H9 (cell line): Measurements from ENCODE around the gene MITF. TPM values are rescaled to one million over a fixed set of nuclear protein-coding genes. Genes with fewer than 3 reads are reported as not detected.

ENCODE experiments used
- DNase-seq: peaks from one replicate; pipeline ENCODE4 v3.0.0-alpha.2; 2017
- H2AFZ ChIP-seq: one replicate; pipeline ENCODE4 v1.6.1; 2013; ENCODE audit warnings: mild to moderate bottlenecking, low read length, control low read depth, moderate library complexity
- H2AK5ac ChIP-seq: 2 replicates; pipeline ENCODE4 v1.6.1; 2013; ENCODE audit warnings: low read length, control low read depth, mixed read lengths; ENCODE audit not compliant: insufficient read length
- H2BK120ac ChIP-seq: one replicate; pipeline ENCODE4 v1.6.1; 2013; ENCODE audit warnings: low read depth, mild to moderate bottlenecking, low read length, control low read depth, inconsistent platforms; ENCODE audit not compliant: poor library complexity, severe bottlenecking
- H2BK12ac ChIP-seq: 2 replicates; pipeline ENCODE4 v1.6.1; 2013; ENCODE audit warnings: low read length, control low read depth, mixed read lengths, low read depth; ENCODE audit not compliant: insufficient read length
- H2BK15ac ChIP-seq: 2 replicates; pipeline ENCODE4 v1.6.1; 2013; ENCODE audit warnings: low read depth, low read length, control low read depth
- H2BK20ac ChIP-seq: one replicate; pipeline ENCODE4 v1.6.1; 2013; ENCODE audit warnings: low read depth, mild to moderate bottlenecking, low read length, control low read depth, inconsistent platforms; ENCODE audit not compliant: poor library complexity, severe bottlenecking
- H2BK5ac ChIP-seq: 2 replicates; pipeline ENCODE4 v1.6.1; 2013; ENCODE audit warnings: low read length, control low read depth, mixed read lengths; ENCODE audit not compliant: insufficient read length
- H3K14ac ChIP-seq: 2 replicates; pipeline ENCODE4 v1.6.1; 2013; ENCODE audit warnings: low read length, control low read depth; ENCODE audit not compliant: insufficient read depth
- H3K18ac ChIP-seq: 2 replicates; pipeline ENCODE4 v1.6.1; 2013; ENCODE audit warnings: low read depth, mild to moderate bottlenecking, mixed read lengths, low read length, control low read depth; ENCODE audit not compliant: insufficient read length
- H3K23ac ChIP-seq: 2 replicates; pipeline ENCODE4 v1.6.1; 2013; ENCODE audit warnings: low read length, control low read depth, mixed read lengths, low read depth; ENCODE audit not compliant: insufficient read length
- H3K23me2 ChIP-seq: 2 replicates; pipeline ENCODE4 v1.6.1; 2013; ENCODE audit warnings: low read depth, mild to moderate bottlenecking, mixed read lengths, low read length, control low read depth; ENCODE audit not compliant: insufficient read length, poor library complexity, severe bottlenecking
- H3K27ac ChIP-seq: 2 replicates; pipeline ENCODE4 v1.5.1; 2013; ENCODE audit warnings: low read length, control low read depth, mixed read lengths, low read depth; ENCODE audit not compliant: insufficient read length
- H3K27me3 ChIP-seq: 2 replicates; pipeline ENCODE4 v1.6.1; 2013; ENCODE audit warnings: low read length, control low read depth, inconsistent platforms; ENCODE audit not compliant: insufficient read depth
- H3K4ac ChIP-seq: 2 replicates; pipeline ENCODE4 v1.6.1; 2013; ENCODE audit warnings: low read depth, mild to moderate bottlenecking, control low read depth, inconsistent platforms, low read length, moderate library complexity
- H3K4me1 ChIP-seq: 2 replicates; pipeline ENCODE4 v1.6.1; 2013; ENCODE audit warnings: low read length, control low read depth, inconsistent platforms; ENCODE audit not compliant: insufficient read depth
- H3K4me2 ChIP-seq: 2 replicates; pipeline ENCODE4 v1.6.1; 2013; ENCODE audit warnings: low read length, control low read depth, mixed read lengths; ENCODE audit not compliant: insufficient read length, insufficient read depth
- H3K56ac ChIP-seq: 2 replicates; pipeline ENCODE4 v1.6.1; 2013; ENCODE audit warnings: low read depth, mild to moderate bottlenecking, mixed read lengths, low read length, control low read depth; ENCODE audit not compliant: insufficient read length
- H3K79me1 ChIP-seq: 2 replicates; pipeline ENCODE4 v1.6.1; 2013; ENCODE audit warnings: low read depth, mild to moderate bottlenecking, moderate library complexity, low read length, control low read depth, inconsistent platforms; ENCODE audit not compliant: insufficient read depth, poor library complexity, severe bottlenecking
- H3K79me2 ChIP-seq: 2 replicates; pipeline ENCODE4 v1.6.1; 2013; ENCODE audit warnings: low read length, control low read depth, inconsistent platforms; ENCODE audit not compliant: insufficient read depth
- H3K9ac ChIP-seq: 2 replicates; pipeline ENCODE4 v1.6.1; 2013; ENCODE audit warnings: low read length, control low read depth, mixed read lengths; ENCODE audit not compliant: insufficient read length; ENCODE audit errors: extremely low read depth
- H3K9me3 ChIP-seq: one replicate; pipeline ENCODE4 v1.6.1; 2013; ENCODE audit warnings: low read depth, low read length, inconsistent platforms; ENCODE audit not compliant: control insufficient read depth
- H3T11ph ChIP-seq: one replicate; pipeline ENCODE4 v1.6.1; 2013; ENCODE audit warnings: mild to moderate bottlenecking, low read length, control low read depth, inconsistent platforms
- H4K20me1 ChIP-seq: one replicate; pipeline ENCODE4 v1.6.1; 2013; ENCODE audit not compliant: control insufficient read depth, insufficient read length, insufficient read depth
- H4K5ac ChIP-seq: 2 replicates; pipeline ENCODE4 v1.6.1; 2013; ENCODE audit warnings: low read depth, mild to moderate bottlenecking, mixed read lengths, low read length, control low read depth; ENCODE audit not compliant: insufficient read length
- H4K8ac ChIP-seq: replicated peaks from 2 replicates; pipeline ENCODE4 v1.6.1; 2013; ENCODE audit warnings: low read length, control low read depth, mixed read lengths, low read depth; ENCODE audit not compliant: insufficient read length
- H4K91ac ChIP-seq: 2 replicates; pipeline ENCODE4 v1.6.1; 2013; ENCODE audit warnings: low read depth, mild to moderate bottlenecking, moderate library complexity, mixed read lengths, low read length, control low read depth; ENCODE audit not compliant: insufficient read length
- H3K27ac Mint-ChIP-seq, 3 experiments: 2 replicates in 2 of 3; 3 replicates in 1 of 3; pipeline ENCODE4 v1.8.0; 2020 to 2021; ENCODE audit warnings: mixed read lengths in 3 of 3, mild to moderate bottlenecking in 1 of 3, moderate library complexity in 1 of 3
- H3K27me3 Mint-ChIP-seq: 2 replicates; pipeline ENCODE4 v1.8.0; 2021; ENCODE audit warnings: low read depth, mild to moderate bottlenecking, moderate library complexity, mixed read lengths
- H3K36me3 Mint-ChIP-seq, 3 experiments: 2 replicates in 2 of 3; 3 replicates in 1 of 3; pipeline ENCODE4 v1.8.0; 2020 to 2021; ENCODE audit warnings: low read depth in 3 of 3, mixed read lengths in 3 of 3; ENCODE audit not compliant: insufficient read depth in 1 of 3
- H3K4me1 Mint-ChIP-seq, 2 experiments: 2 replicates each; pipeline ENCODE4 v1.8.0; 2020; ENCODE audit warnings: mixed read lengths in 2 of 2
- H3K4me3 Mint-ChIP-seq, 2 experiments: 2 replicates in 1 of 2; 3 replicates in 1 of 2; pipeline ENCODE4 v1.8.0; 2020 to 2021; ENCODE audit warnings: mild to moderate bottlenecking in 2 of 2, mixed read lengths in 2 of 2, moderate library complexity in 1 of 2
- H3K9me3 Mint-ChIP-seq, 2 experiments: 2 replicates in 1 of 2; 3 replicates in 1 of 2; pipeline ENCODE4 v1.8.0; 2020; ENCODE audit warnings: mild to moderate bottlenecking in 2 of 2, mixed read lengths in 2 of 2, moderate library complexity in 1 of 2
- CTCF ChIP-seq: fragments of 200-600 bp; sonication (generic); conservative IDR thresholded peaks from 3 replicates; pipeline ENCODE4 v1.8.0; 2021; ENCODE audit warnings: antibody characterized with exemption, mild to moderate bottlenecking
- WGBS: extraction: QIAGEN DNeasy Blood & Tissue Kit; methylation state at CpG from one replicate; pipeline ENCODE4 v1.1.7; 2013; ENCODE audit warnings: missing lambda C conversion rate, low lambda C conversion rate, mixed read lengths; ENCODE audit not compliant: insufficient read length; ENCODE audit errors: extremely low coverage; 5-methylcytosine and 5-hydroxymethylcytosine counted together
- total RNA-seq: library from RNA; stranded (reverse); gene quantifications from 2 replicates; pipeline ENCODE4 v1.2.1, GENCODE V29; 2021

The MITF gene
- total RNA-seq, 1 experiment from 2014 or later = 0.81 TPM

- H2BK15ac ChIP-seq = no peak overlapping the region
- H2BK5ac ChIP-seq = no peak overlapping the region
- no peaks in the 10 kb centered on the region for H4K20me1 ChIP-seq
- H2AFZ ChIP-seq = no peak overlapping the region
- no peak overlapping the region for H4K8ac ChIP-seq
- H3K23ac ChIP-seq = no peak overlapping the region
- H3K4ac ChIP-seq = no peak overlapping the region
- H3K9me3 Mint-ChIP-seq = no peaks in the 10 kb centered on the region
- H3K4me1 ChIP-seq = no peaks in the 10 kb centered on the region
- H3K27me3 ChIP-seq = no peaks in the 10 kb centered on the region
- H2AK5ac ChIP-seq = no peak overlapping the region
- H3K23me2 ChIP-seq = no peaks in the 10 kb centered on the region
- no peak overlapping the region for H3K4me3 Mint-ChIP-seq
- no peaks in the 10 kb centered on the region for H3K9me3 ChIP-seq
- no peak overlapping the region for H3T11ph ChIP-seq
- H3K27me3 Mint-ChIP-seq = peaks cover 4% of the 10 kb centered on the region; the same call in 1 of the 2 replicates
- H2BK12ac ChIP-seq = no peak overlapping the region
- no peak overlapping the region for H3K27ac Mint-ChIP-seq
- DNase-seq = no peak
- H3K79me2 ChIP-seq = no peaks in the 10 kb centered on the region
- H3K27ac ChIP-seq = no peak overlapping the region
- no peaks in the 10 kb centered on the region for H3K79me1 ChIP-seq
- H2BK120ac ChIP-seq = no peak overlapping the region
- no peak overlapping the region for H3K18ac ChIP-seq
- H3K9ac ChIP-seq = no peak overlapping the region
- WGBS = no CpG with 5 or more reads among the region's 3 CpGs
- no peak overlapping the region for H3K14ac ChIP-seq
- H4K5ac ChIP-seq = no peak overlapping the region
- no peak for TF ChIP-seq CTCF
- no peaks in the 10 kb centered on the region for H3K36me3 Mint-ChIP-seq
- H3K4me1 Mint-ChIP-seq = peaks cover 0 to under 1% of the 10 kb centered on the region in 2 experiments; a peak in 2 of 4 replicates
- H4K91ac ChIP-seq = no peak overlapping the region
- no peak overlapping the region for H3K4me2 ChIP-seq
- no peak overlapping the region for H3K56ac ChIP-seq
- H2BK20ac ChIP-seq = no peak overlapping the region
Measured at GRCh38 chr3:69932501-69932900, 193.2 kb downstream of the MITF start.
